ENCODE results near the gene CIZ1. TPM values are rescaled to one million over a fixed set of nuclear protein-coding genes. Genes with fewer than 3 reads are reported as not detected.

CIZ1 gene
- total and polyA plus RNA-seq, 10 of the 15 experiments (the other 5 are each of a cell fraction or from before 2014, with no cell fraction given): 1.8 to 91.6 (median 35.4) TPM

GRCh38 chr9:128206484-128206883 lies 15.1 kb upstream of the CIZ1 start:
- RAD21 ChIA-PET (ENCODE audit: unreplicated experiment): no interaction called here
- SMC1A ChIA-PET (ENCODE audit: uncharacterized antibody, unreplicated experiment): interaction anchor here (1.3 to 1.5 kb wide), 2 partner anchors 11 to 82 kb away, joined by 4 read pairs; no protein-coding TSS in a partner anchor
- in situ Hi-C loops (cut with MboI): no loop called here
- DNase-seq (ENCODE audit: low read depth, low spot score) (no peak), ATAC-seq (no peak), FAIRE-seq (no peak)
- intact Hi-C loops (cut with micrococcal nuclease; ENCODE audit: unreplicated experiment): no loop called here
- POLR2A ChIA-PET: interaction anchor here (0.5 kb wide), 1 partner anchor 109 kb away, joined by 3 read pairs; no protein-coding TSS in a partner anchor
- no peak overlapping the region for H3K4me2 ChIP-seq (ENCODE audit: control insufficient read depth, insufficient read depth)
- H3K4me3 ChIP-seq: no peak overlapping the region
- no peaks in the 10 kb centered on the region for H4K20me1 ChIP-seq (ENCODE audit: control insufficient read depth, insufficient read depth)
- 33% methylated on average over 3 of the region's 3 CpGs for WGBS (ENCODE audit: insufficient coverage, insufficient replicate concordance, low lambda C conversion rate, missing lambda C conversion rate)
- H2AFZ ChIP-seq (ENCODE audit: control insufficient read depth, low read depth, low read length): no peak overlapping the region
- CTCF ChIA-PET: interaction anchor here (1.0 to 1.8 kb wide), 6 partner anchors 11 to 135 kb away, joined by 3 to 5 read pairs (median 4); no protein-coding TSS in a partner anchor
- no peaks in the 10 kb centered on the region for H3K9me3 ChIP-seq (replicated peaks; ENCODE audit: control insufficient read depth, insufficient read depth, low read length)
- no peaks in the 10 kb centered on the region for H3K36me3 ChIP-seq (ENCODE audit: control insufficient read depth in 2 of 2, insufficient read depth in 2 of 2, low read length in 1 of 2)
- H3K9ac ChIP-seq (ENCODE audit: control insufficient read depth, insufficient read depth, low read length): no peak overlapping the region
- TF ChIP-seq BACH1 (IDR thresholded peaks at IDR 0.05; ENCODE audit: borderline replicate concordance) (no peak), MXI1 (IDR thresholded peaks at IDR 0.05; ENCODE audit: low read depth, low read length) (no peak), KDM1A (IDR thresholded peaks at IDR 0.05; ENCODE audit: borderline replicate concordance) (no peak), HCFC1 (IDR thresholded peaks at IDR 0.05; ENCODE audit: low read length) (no peak), PKNOX1 (IDR thresholded peaks at IDR 0.05) (no peak), ZNF207 (IDR thresholded peaks at IDR 0.05; ENCODE audit: borderline replicate concordance) (no peak), RAD51 (IDR thresholded peaks at IDR 0.05) (no peak), EED (IDR thresholded peaks at IDR 0.05; ENCODE audit: low read depth) (no peak), CREB1 (IDR thresholded peaks at IDR 0.05; ENCODE audit: low read depth) (no peak), USF1 (IDR thresholded peaks at IDR 0.05; ENCODE audit: borderline replicate concordance, extremely low read length, insufficient read depth, low read depth, low read length) (no peak), ATF2 (IDR thresholded peaks at IDR 0.05; ENCODE audit: low read length) (no peak), ZNF274 (IDR thresholded peaks at IDR 0.05; ENCODE audit: insufficient read depth, insufficient read length) (no peak), ZBTB11 (CRISPR knock-in tag; IDR thresholded peaks at IDR 0.05) (no peak)
- BruUV-seq (replicated peaks): no TSS peak
- no peak overlapping the region for H3K27ac ChIP-seq (ENCODE audit: control insufficient read depth, insufficient read depth)
- H3K4me1 ChIP-seq (ENCODE audit: control insufficient read depth, insufficient read depth, low read length): peaks cover 7% of the 10 kb centered on the region; the same call in 1 of the 2 replicates
- H3K27me3 ChIP-seq (replicated peaks in 1 of 2; ENCODE audit: control insufficient read depth in 2 of 2, insufficient read depth in 2 of 2, low read length in 1 of 2): peaks cover 9 to 14% of the 10 kb centered on the region in 2 experiments; a peak in 3 of 4 replicates
- no peaks in the 10 kb centered on the region for H3K79me2 ChIP-seq (ENCODE audit: control insufficient read depth, insufficient read depth, low read length)
